ENCODE measurements around the gene FANCI.

GRCh38 chr15:89309993-89310392 lies 66.2 kb downstream of the FANCI start:
- TF ChIP-seq, protein P1, sequence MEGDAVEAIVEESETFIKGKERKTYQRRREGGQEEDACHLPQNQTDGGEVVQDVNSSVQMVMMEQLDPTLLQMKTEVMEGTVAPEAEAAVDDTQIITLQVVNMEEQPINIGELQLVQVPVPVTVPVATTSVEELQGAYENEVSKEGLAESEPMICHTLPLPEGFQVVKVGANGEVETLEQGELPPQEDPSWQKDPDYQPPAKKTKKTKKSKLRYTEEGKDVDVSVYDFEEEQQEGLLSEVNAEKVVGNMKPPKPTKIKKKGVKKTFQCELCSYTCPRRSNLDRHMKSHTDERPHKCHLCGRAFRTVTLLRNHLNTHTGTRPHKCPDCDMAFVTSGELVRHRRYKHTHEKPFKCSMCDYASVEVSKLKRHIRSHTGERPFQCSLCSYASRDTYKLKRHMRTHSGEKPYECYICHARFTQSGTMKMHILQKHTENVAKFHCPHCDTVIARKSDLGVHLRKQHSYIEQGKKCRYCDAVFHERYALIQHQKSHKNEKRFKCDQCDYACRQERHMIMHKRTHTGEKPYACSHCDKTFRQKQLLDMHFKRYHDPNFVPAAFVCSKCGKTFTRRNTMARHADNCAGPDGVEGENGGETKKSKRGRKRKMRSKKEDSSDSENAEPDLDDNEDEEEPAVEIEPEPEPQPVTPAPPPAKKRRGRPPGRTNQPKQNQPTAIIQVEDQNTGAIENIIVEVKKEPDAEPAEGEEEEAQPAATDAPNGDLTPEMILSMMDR (IDR thresholded peaks at IDR 0.05 in 4 of 5, conservative IDR thresholded peaks at IDR 0.05 in 1 of 5): no peak
- no peak for TF ChIP-seq POLR2A (IDR thresholded peaks at IDR 0.05)

Measured in gastrocnemius medialis (tissue), 4 donors.